Tibial artery (tissue), 4 donors: Measurements from ENCODE around the gene S100P.
A peak's percentile ranks its signal among the peaks of the same experiment; 100 is the strongest.
"Not testable (repeated sequence)": the region's sequence is repeated elsewhere in the genome, so short reads cannot be mapped to it uniquely, and the experiment has no call there.

ENCODE experiments used
- DNase-seq, 2 donors: peaks; one replicate each; pipeline ENCODE4 v3.0.0-alpha.2; 2019
- H3K27ac ChIP-seq, 2 donors: fragments of 200-600 bp; sonication (generic) in 1 of 2; 1 replicate in 1 of 2; 2 replicates in 1 of 2; pipeline ENCODE4 v1.5.1; 2018 to 2019; ENCODE audit warnings: mild to moderate bottlenecking in 1 of 2
- H3K27me3 ChIP-seq, 2 donors: fragments of 200-600 bp; sonication (generic) in 1 of 2; one replicate each; pipeline versions ENCODE4 v1.5.1 to v1.6.0; 2016 to 2019
- H3K36me3 ChIP-seq, 3 donors: fragments of 200-600 bp; sonication (generic) in 2 of 3; one replicate each; pipeline ENCODE4 v1.5.1; 2016 to 2019; ENCODE audit warnings: mild to moderate bottlenecking in 2 of 3
- H3K4me1 ChIP-seq, 4 donors: fragments of 200-600 bp; sonication (generic) in 2 of 4; 1 replicate in 3 of 4; 2 replicates in 1 of 4; pipeline ENCODE4 v1.5.1; 2016 to 2019
- H3K4me3 ChIP-seq, 2 donors: fragments of 200-600 bp; sonication (generic) in 1 of 2; 1 replicate in 1 of 2; 2 replicates in 1 of 2; pipeline ENCODE4 v1.5.1; 2018 to 2019; ENCODE audit warnings: mild to moderate bottlenecking in 2 of 2
- H3K9me3 ChIP-seq, 3 donors: fragments of 200-600 bp; sonication (generic) in 1 of 3; one replicate each; pipeline ENCODE4 v1.5.1; 2016 to 2019
- intact Hi-C: fragments of 100-400 bp; cut with DNase I; formaldehyde crosslinking; loops from one replicate; pipeline ENCODE4 v1.15.0; 2023; ENCODE audit warnings: low total_unique reads
- TF ChIP-seq, protein P1 (sequence below), 2 experiments: fragments of 200-600 bp in 1 of 2; fragments of 450-650 bp in 1 of 2; IDR thresholded peaks; one replicate each; pipeline ENCODE4 v1.5.1; 2017 to 2019; ENCODE audit warnings: antibody characterized with exemption in 2 of 2, mild to moderate bottlenecking in 1 of 2, moderate library complexity in 1 of 2

S100P gene

DNA sequence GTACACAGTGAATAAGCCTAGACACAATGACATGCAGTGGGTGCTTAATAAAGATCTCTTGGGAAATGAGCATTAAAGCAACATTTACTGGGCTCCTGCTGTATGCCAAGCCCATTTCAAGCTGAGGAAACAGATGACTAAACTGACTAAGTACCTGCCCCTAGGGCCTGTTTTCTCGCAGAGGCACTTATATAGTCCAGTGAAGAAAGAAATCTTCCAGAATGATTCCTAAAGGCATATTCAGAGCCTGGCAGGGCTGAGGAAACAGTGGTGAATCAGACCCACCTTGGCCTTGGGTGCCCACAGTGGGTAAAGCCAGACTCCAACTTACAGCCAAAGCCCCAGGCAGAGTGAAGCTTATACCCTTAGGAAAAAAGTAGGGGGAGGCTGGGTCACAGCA, 22.0 kb upstream of the S100P start:
- no peaks in the 10 kb centered on the region for H3K27me3 ChIP-seq
- TF ChIP-seq, protein P1, sequence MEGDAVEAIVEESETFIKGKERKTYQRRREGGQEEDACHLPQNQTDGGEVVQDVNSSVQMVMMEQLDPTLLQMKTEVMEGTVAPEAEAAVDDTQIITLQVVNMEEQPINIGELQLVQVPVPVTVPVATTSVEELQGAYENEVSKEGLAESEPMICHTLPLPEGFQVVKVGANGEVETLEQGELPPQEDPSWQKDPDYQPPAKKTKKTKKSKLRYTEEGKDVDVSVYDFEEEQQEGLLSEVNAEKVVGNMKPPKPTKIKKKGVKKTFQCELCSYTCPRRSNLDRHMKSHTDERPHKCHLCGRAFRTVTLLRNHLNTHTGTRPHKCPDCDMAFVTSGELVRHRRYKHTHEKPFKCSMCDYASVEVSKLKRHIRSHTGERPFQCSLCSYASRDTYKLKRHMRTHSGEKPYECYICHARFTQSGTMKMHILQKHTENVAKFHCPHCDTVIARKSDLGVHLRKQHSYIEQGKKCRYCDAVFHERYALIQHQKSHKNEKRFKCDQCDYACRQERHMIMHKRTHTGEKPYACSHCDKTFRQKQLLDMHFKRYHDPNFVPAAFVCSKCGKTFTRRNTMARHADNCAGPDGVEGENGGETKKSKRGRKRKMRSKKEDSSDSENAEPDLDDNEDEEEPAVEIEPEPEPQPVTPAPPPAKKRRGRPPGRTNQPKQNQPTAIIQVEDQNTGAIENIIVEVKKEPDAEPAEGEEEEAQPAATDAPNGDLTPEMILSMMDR (IDR thresholded peaks at IDR 0.05): no peak
- no peak overlapping the region for H3K4me3 ChIP-seq
- H3K4me1 ChIP-seq: peaks cover 0 to 25% (median 22%) of the 10 kb centered on the region in 4 donors
- intact Hi-C loops: loop anchor here (10.0 kb wide), 1 partner anchor 97 kb away; the partner anchor contains the start of gene MAN2B2
- no peak for DNase-seq
- H3K27ac ChIP-seq: no peak overlapping the region
- H3K9me3 ChIP-seq: no peaks in the 10 kb centered on the region
- H3K36me3 ChIP-seq: no peaks in the 10 kb centered on the region

DNA sequence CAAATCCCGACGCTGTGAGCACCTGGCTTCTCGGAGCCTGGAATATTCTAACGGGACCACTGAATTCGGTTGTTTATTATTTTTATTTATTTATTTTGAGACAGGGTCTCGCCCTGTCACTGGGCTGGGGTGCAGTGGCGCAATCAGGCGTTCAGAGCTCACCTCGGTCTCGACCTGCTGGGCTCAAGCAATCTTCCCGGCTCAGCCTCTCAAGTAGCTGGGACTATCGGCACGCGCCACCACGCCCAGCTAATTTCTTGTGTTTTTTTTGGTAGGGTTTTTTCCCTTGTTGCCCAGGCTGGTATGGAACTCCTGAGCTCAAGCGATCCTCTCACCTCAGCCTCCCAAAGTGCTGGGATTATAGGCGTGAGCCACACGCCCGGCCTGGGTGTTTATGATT, 21.5 kb upstream of the S100P start:
- no peak for DNase-seq
- H3K4me1 ChIP-seq: peaks cover 0 to 30% (median 27%) of the 10 kb centered on the region in 4 donors
- TF ChIP-seq, protein P1 (IDR thresholded peaks at IDR 0.05): no peak
- H3K27ac ChIP-seq: no peak overlapping the region
- intact Hi-C loops: loop anchor here (10.0 kb wide), 1 partner anchor 97 kb away; the partner anchor contains the start of gene MAN2B2
- peaks cover 0 to 4% (median 0%) of the 10 kb centered on the region in 3 donors for H3K36me3 ChIP-seq
- no peaks in the 10 kb centered on the region for H3K27me3 ChIP-seq
- no peak overlapping the region for H3K4me3 ChIP-seq
- H3K9me3 ChIP-seq: no peaks in the 10 kb centered on the region

DNA sequence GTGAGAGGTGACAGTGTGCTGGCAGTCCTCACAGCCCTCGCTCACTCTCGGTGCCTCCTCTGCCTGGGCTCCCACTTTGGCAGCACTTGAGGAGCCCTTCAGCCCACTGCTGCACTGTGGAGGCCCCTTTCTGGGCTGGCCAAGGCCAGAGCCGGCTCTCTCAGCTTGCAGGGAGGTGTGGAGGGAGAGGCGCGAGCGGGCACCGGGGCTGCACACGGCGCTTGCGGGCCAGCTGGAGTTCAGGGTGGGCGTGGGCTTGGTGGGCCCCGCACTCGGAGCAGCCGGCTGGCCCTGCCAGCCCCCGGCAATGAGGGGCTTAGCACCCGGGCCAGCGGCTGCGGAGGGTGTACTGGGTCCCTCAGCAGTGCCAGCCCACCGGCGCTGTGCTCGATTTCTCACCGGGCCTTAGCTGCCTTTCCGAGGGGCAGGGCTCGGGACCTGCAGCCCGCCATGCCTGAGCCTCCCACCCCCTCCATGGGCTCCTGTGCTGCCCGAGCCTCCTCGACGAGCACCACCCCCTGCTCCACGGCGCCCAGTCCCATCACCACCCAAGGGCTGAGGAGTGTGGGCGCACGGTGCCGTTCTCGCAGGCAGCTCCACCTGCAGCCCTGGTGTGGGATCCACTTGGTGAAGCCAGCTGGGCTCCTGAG, 21.0 kb upstream of the S100P start:
- not testable (repeated sequence) for DNase-seq, H3K27me3 ChIP-seq, H3K9me3 ChIP-seq, H3K36me3 ChIP-seq
- Histone ChIP-seq H3K27ac (peak overlapping the region in 1 of 2 donors; percentile 90), H3K4me1 (peaks cover 0 to 33% (median 29%) of the 10 kb centered on the region in 4 donors), H3K4me3 (peak overlapping the region in 1 of 2 donors; percentile 76)
- intact Hi-C loops: loop anchor here (10.0 kb wide), 1 partner anchor 98 kb away; the partner anchor contains the start of gene MAN2B2

DNA sequence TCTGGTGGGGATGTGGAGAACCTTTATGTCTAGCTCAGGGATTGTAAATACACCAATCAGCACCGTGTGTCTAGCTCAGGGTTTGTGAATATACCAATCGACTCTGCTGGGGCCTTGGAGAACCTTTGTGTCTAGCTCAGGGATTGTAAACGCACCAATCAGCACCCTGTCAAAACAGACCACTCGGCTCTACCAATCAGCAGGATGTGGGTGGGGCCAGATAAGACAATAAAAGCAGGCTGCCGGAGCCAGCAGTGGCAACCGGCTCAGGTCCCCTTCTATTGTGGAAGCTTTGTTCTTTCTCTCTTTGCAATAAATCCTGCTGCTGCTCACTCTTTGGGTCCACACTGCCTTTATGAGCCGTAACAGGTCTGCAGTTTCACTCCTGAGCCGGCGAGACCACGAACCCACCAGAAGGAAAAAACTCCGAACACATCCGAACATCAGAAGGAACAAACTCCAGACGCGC, 20.5 kb upstream of the S100P start:
- intact Hi-C loops: loop anchor here (10.0 kb wide), 1 partner anchor 98 kb away; the partner anchor contains the start of gene MAN2B2
- Histone ChIP-seq H3K27ac (peak overlapping the region; percentile 82 to 90), H3K4me3 (peak overlapping the region; percentile 76 to 92), H3K4me1 (peaks cover 0 to 33% (median 29%) of the 10 kb centered on the region in 4 donors)
- not testable (repeated sequence) for H3K9me3 ChIP-seq, H3K36me3 ChIP-seq, DNase-seq, H3K27me3 ChIP-seq

DNA sequence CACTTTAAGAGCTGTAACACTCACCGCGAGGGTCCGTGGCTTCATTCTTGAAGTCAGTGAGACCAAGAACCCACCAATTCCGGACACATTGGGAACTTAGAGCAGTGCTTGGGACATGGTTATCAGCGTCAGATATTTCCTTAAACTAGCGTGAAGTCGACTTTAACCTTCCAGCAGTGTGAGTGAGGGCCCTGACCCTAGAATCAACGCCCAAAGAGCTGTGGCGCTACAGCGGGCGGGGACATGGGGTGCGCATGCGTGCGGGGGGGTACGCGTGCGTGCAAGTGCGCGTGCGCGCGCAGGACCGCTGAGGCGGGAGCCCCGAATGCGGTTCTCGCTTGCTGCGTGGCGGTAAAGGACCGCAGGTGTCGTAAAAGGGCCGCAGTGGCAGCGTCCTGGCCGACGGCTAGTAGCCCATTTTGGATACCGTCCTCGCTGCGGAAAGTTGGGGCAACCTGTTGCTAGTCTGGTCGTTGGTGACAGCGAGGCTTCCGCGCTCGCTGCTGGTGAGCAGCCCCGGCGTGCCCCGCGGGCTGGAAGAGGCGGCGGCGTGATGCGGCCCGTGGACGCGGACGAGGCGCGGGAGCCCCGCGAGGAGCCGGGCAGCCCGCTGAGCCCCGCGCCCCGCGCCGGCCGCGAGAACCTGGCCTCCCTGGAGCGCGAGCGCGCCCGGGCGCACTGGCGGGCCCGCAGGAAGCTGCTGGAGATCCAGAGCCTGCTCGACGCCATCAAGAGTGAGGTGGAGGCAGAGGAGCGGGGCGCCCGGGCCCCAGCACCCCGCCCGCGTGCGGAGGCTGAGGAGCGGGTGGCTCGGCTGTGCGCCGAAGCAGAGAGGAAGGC, 19.8 kb upstream of the S100P start:
- intact Hi-C loops: loop anchor here (10.0 kb wide), 1 partner anchor 99 kb away; the partner anchor contains the start of gene MAN2B2

More for the DNA sequence above, 19.8 kb upstream of the S100P start:
- Histone ChIP-seq H3K4me3 (peak overlapping the region; percentile 76 to 92), H3K27me3 (no peaks in the 10 kb centered on the region), H3K4me1 (peaks cover 0 to 33% (median 29%) of the 10 kb centered on the region in 4 donors), H3K9me3 (no peaks in the 10 kb centered on the region), H3K27ac (peak overlapping the region; percentile 82 to 90), H3K36me3 (peaks cover 0 to 4% (median 0%) of the 10 kb centered on the region in 3 donors)
- TF ChIP-seq, protein P1 (IDR thresholded peaks at IDR 0.05): no peak
- peak; percentile 93 to 98 for DNase-seq
